OCI-LY1 (cell line): Measurements from ENCODE around the gene INS.
"Not testable (repeated sequence)": the region's sequence is repeated elsewhere in the genome, so short reads cannot be mapped to it uniquely, and the experiment has no call there.

Source experiments
- H2AFZ ChIP-seq: fragments of 200-600 bp; sonication (generic), shearing (Covaris generic); 2 replicates; pipeline ENCODE4 v1.6.0; 2014; ENCODE audit warnings: antibody characterized with exemption, mild to moderate bottlenecking, low read length
- H3F3A ChIP-seq: fragments of 200-600 bp; sonication (generic), shearing (Covaris generic); 2 replicates; pipeline ENCODE4 v1.6.0; 2014; ENCODE audit warnings: mild to moderate bottlenecking, antibody characterized with exemption, low read length, moderate library complexity; ENCODE audit not compliant: insufficient read depth
- H3K27ac ChIP-seq: fragments of 200-600 bp; sonication (generic); 2 replicates; pipeline ENCODE4 v1.5.1; 2014; ENCODE audit warnings: low read length, mixed run types, mild to moderate bottlenecking, low read depth; ENCODE audit not compliant: poor library complexity, severe bottlenecking
- H3K27me3 ChIP-seq: fragments of 200-600 bp; sonication (generic); 2 replicates; pipeline ENCODE4 v1.6.0; 2014; ENCODE audit warnings: antibody characterized with exemption, mild to moderate bottlenecking, low read length, moderate library complexity; ENCODE audit not compliant: insufficient read depth
- H3K36me3 ChIP-seq: fragments of 200-600 bp; sonication (generic); 2 replicates; pipeline ENCODE4 v1.6.1; 2014; ENCODE audit warnings: mild to moderate bottlenecking, antibody characterized with exemption, low read length, moderate library complexity, mixed read lengths; ENCODE audit not compliant: insufficient read depth
- H3K4me1 ChIP-seq: fragments of 200-600 bp; sonication (generic); 2 replicates; pipeline ENCODE4 v1.5.1; 2014; ENCODE audit warnings: mild to moderate bottlenecking, low read length, moderate library complexity; ENCODE audit not compliant: insufficient read depth, severe bottlenecking
- H3K4me2 ChIP-seq: fragments of 200-600 bp; sonication (generic), shearing (Covaris generic); 2 replicates; pipeline ENCODE4 v1.6.1; 2014; ENCODE audit warnings: low read length
- H3K4me3 ChIP-seq: fragments of 200-600 bp; sonication (generic); 2 replicates; pipeline ENCODE4 v1.5.1; 2014; ENCODE audit warnings: low read length, low read depth, mild to moderate bottlenecking, mixed read lengths; ENCODE audit not compliant: poor library complexity, severe bottlenecking
- H3K79me2 ChIP-seq: fragments of 200-600 bp; shearing (Covaris generic); 2 replicates; pipeline ENCODE4 v1.6.1; 2016; ENCODE audit warnings: mixed run types, low read length, mixed read lengths; ENCODE audit not compliant: insufficient read depth
- H3K9ac ChIP-seq: fragments of 200-600 bp; sonication (generic), shearing (Covaris generic); 2 replicates; pipeline ENCODE4 v1.6.1; 2014; ENCODE audit warnings: mild to moderate bottlenecking, low read length, mixed read lengths
- H3K9me2 ChIP-seq: fragments of 200-600 bp; sonication (generic), shearing (Covaris generic); 2 replicates; pipeline ENCODE4 v1.6.1; 2014; ENCODE audit warnings: low read depth, mild to moderate bottlenecking, low read length, mixed read lengths
- H3K9me3 ChIP-seq: fragments of 200-600 bp; shearing (Covaris generic); 2 replicates; pipeline ENCODE4 v1.6.1; 2014; ENCODE audit warnings: low read length, mixed read lengths
- H4K20me1 ChIP-seq: fragments of 200-600 bp; sonication (generic), shearing (Covaris generic); 2 replicates; pipeline ENCODE4 v1.6.0; 2016; ENCODE audit warnings: mild to moderate bottlenecking, low read length; ENCODE audit not compliant: insufficient read depth
- EZH2 ChIP-seq: fragments of 200-600 bp; sonication (generic), shearing (Covaris generic); IDR thresholded peaks from 2 replicates; pipeline ENCODE4 v1.8.0; 2017; ENCODE audit warnings: borderline replicate concordance, mixed run types, mild to moderate bottlenecking, antibody characterized with exemption, low read length, moderate library complexity, mixed read lengths
- TF ChIP-seq, protein P1 (sequence below): fragments of 200-600 bp; sonication (generic), shearing (Covaris generic); IDR thresholded peaks from 2 replicates; pipeline ENCODE4 v1.5.1; 2017; ENCODE audit warnings: mild to moderate bottlenecking, antibody characterized with exemption, low read length, moderate library complexity, mixed read lengths

The INS gene

DNA sequence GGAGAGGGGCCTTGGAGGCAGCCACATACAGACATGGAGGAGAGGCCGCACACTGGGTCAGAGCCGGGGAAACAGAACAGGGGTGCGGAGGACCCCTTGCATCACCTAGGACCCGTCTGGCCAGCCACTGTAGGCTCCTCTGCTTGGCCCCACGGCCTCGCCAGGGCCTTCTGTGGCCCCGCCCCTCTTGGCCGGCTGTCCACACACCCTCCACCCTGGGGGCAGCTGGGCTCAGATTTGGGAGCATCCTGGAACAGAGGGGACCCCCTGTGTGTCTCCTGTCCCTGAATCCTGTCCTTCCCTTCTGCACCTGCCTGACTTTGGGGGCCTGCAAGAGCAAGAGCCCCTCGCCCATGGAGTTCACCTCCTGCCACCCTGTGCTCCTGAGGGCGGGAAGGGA lies 18.5 kb upstream of the INS start:
- Histone ChIP-seq H3F3A (no peaks in the 10 kb centered on the region), H3K9ac (no peak overlapping the region), H2AFZ (no peak overlapping the region), H3K4me1 (no peaks in the 10 kb centered on the region), H3K27me3 (peaks cover 1% of the 10 kb centered on the region; the same call in 1 of the 2 replicates), H4K20me1 (no peaks in the 10 kb centered on the region), H3K27ac (no peak overlapping the region), H3K4me3 (no peak overlapping the region), H3K36me3 (no peaks in the 10 kb centered on the region), H3K79me2 (no peaks in the 10 kb centered on the region), H3K9me2 (no peaks in the 10 kb centered on the region), H3K9me3 (no peaks in the 10 kb centered on the region), H3K4me2 (no peak overlapping the region)
- TF ChIP-seq, protein P1, sequence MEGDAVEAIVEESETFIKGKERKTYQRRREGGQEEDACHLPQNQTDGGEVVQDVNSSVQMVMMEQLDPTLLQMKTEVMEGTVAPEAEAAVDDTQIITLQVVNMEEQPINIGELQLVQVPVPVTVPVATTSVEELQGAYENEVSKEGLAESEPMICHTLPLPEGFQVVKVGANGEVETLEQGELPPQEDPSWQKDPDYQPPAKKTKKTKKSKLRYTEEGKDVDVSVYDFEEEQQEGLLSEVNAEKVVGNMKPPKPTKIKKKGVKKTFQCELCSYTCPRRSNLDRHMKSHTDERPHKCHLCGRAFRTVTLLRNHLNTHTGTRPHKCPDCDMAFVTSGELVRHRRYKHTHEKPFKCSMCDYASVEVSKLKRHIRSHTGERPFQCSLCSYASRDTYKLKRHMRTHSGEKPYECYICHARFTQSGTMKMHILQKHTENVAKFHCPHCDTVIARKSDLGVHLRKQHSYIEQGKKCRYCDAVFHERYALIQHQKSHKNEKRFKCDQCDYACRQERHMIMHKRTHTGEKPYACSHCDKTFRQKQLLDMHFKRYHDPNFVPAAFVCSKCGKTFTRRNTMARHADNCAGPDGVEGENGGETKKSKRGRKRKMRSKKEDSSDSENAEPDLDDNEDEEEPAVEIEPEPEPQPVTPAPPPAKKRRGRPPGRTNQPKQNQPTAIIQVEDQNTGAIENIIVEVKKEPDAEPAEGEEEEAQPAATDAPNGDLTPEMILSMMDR, result no peak
- no peak for TF ChIP-seq EZH2

DNA sequence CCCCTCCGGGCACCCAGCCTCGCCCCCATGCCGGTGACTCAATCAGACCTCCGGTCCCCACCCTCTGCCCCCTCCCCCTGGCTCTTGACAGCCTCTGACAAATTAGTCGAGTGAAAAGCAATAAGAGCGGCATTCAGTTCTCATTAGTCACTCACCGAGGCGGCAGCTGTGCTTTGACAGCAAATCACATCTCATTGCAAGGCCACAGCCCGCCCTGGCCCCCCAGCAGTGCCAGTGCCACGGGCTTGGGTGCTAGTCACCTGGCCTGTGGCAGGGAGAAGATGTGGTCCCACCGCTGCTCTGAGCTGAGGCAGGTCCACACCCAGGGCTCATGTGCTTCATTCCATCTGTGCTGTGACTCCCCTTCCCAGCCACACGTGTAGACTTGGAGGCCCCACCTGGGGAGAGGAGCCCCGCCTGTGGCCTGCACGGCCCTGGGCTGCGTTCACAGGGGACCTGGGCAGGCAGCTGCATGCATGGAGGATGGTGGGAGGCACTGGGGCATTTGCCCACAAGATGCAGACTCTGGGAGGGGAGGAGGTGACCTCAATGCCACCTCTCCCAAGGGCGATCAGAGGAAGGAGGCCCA lies 18.0 kb upstream of the INS start:
- TF ChIP-seq, protein P1, result no peak
- no peak for TF ChIP-seq EZH2
- Histone ChIP-seq H3K4me1 (no peaks in the 10 kb centered on the region), H2AFZ (no peak overlapping the region), H3K4me3 (no peak overlapping the region), H3K79me2 (no peaks in the 10 kb centered on the region), H4K20me1 (no peaks in the 10 kb centered on the region), H3K9me2 (no peaks in the 10 kb centered on the region), H3K36me3 (no peaks in the 10 kb centered on the region), H3K27ac (no peak overlapping the region), H3K9ac (no peak overlapping the region), H3F3A (no peaks in the 10 kb centered on the region), H3K9me3 (no peaks in the 10 kb centered on the region), H3K4me2 (no peak overlapping the region), H3K27me3 (peaks cover 7% of the 10 kb centered on the region; the same call in 1 of the 2 replicates)

DNA sequence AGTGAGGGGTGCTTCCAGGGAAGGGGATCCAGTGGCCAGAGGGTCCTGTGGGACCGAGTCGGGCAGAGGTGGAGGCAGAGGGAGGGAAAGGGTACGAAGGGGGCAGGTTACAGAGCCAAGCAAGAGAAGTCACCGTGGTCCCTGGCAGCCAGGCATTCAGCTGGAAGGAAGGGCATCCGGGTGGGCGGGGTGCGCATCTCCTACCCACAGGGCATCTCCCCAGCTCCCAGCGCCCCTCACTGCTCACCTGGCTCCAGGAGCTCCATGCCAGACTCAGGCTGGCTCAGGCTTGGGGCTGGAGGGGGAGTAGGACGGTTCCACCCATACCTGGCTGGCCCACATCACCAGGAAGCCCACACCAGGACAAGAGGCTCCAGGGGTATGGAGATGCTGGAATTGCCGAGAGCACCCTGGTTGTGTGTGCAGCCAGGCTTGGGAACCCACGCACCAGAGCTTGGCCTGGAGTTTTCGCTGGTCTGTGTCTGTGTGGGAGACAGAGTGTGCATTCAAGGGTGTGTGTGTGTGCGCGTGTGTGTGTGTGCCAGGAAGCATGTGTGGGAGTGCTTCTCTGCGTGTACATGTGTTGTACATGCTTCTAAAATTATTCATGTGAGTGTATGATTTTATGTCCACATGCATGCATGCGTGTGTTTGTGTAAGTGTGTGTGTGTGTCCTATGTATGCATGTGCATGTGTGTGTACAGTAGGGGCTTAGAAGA lies 17.2 kb upstream of the INS start:
- H3K9me2 ChIP-seq, H3K9me3 ChIP-seq, H3K36me3 ChIP-seq, H3K9ac ChIP-seq, H3F3A ChIP-seq, H3K4me2 ChIP-seq, H2AFZ ChIP-seq, H3K79me2 ChIP-seq, H4K20me1 ChIP-seq, H3K27me3 ChIP-seq, H3K27ac ChIP-seq, H3K4me3 ChIP-seq, H3K4me1 ChIP-seq: not testable (repeated sequence)

DNA sequence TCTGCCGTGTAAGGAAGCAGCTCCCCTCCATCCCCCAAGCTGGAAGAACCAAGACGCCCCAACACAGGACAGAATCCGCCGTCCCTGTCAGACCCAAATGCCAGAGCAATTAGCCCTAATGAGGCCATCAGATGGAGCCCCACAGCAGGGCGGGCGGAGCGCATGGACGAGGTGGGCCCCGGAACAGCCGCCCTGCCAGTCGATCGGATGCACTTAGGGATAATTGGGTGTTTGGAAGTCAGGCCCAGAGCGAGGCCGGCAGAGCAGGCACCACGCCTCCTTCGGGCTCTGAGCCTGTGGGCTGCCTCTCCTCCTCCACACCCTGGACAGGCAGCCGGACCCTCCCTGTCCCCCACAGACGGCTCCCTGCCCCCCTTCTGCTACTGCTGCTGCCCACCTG lies 16.1 kb upstream of the INS start:
- Histone ChIP-seq H4K20me1 (no peaks in the 10 kb centered on the region), H3K4me3 (no peak overlapping the region), H3F3A (no peaks in the 10 kb centered on the region), H2AFZ (no peak overlapping the region), H3K79me2 (no peaks in the 10 kb centered on the region), H3K9me3 (no peaks in the 10 kb centered on the region), H3K36me3 (no peaks in the 10 kb centered on the region), H3K9ac (no peak overlapping the region), H3K4me2 (no peak overlapping the region), H3K9me2 (no peaks in the 10 kb centered on the region), H3K27ac (no peak overlapping the region), H3K27me3 (peaks cover 8% of the 10 kb centered on the region; the same call in 1 of the 2 replicates), H3K4me1 (no peaks in the 10 kb centered on the region)
- TF ChIP-seq, protein P1, result no peak
- no peak for TF ChIP-seq EZH2
